GM19238 (cell line): ENCODE measurements around the gene SNED1.
"Not testable (repeated sequence)": the region's sequence is repeated elsewhere in the genome, so short reads cannot be mapped to it uniquely, and the experiment has no call there.

Experiments used
- DNase-seq: peaks from one replicate; pipeline ENCODE4 v3.0.0; 2011; ENCODE audit warnings: low spot score; ENCODE audit not compliant: insufficient read length

The SNED1 gene

DNA sequence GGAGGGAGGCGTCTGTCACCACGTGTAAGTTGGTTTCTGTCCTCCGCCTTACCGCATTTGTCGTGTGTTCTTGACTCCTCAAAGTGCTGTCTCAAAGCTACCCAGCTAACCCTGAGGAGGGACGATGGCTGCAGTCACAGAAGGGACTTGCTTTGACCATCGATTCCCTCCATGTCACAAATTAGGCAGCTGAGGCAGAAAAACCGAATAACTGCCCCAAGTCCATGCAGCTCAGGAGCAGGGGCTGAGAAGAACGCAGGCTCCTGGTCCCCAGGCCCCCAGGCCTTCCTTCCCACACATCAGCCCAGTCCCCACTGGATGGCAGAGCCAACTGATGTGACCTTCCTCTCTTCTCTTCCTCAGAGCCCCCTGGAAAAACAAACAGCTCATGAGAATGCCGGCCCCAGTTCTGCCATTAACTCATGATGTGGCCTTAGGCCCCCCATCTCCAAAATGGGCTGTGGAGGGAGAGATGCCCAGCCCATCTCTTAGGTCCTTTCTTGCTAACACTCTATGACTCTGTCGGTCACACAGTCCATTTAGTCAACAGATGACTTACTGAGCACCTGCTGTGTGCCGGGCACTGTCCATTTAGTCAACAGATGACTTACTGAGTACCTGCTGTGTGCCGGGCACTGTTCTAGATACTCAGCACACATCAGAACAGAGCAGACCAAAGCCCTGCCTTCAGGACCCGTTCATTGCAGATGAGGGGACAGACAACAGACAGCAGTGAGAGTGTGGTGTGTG is 84.1 kb downstream of the SNED1 start:
- no peak for DNase-seq

DNA sequence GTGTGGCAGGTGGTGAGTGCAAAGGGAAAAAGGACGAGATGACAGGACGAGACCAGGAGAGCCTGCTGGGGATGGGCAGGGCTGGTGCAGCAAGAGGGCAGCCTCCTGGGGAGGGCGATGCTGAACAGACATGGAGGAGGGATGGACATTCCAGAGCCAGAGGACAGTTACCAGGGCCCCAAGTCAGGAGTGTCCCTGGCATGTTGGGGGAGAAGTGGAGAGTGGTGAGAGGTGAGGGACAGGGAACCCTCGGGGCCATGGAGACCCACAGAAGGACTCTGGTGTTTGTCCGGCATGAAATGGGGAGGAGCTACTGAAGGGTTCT is 84.6 kb downstream of the SNED1 start:
- DNase-seq = no peak

DNA sequence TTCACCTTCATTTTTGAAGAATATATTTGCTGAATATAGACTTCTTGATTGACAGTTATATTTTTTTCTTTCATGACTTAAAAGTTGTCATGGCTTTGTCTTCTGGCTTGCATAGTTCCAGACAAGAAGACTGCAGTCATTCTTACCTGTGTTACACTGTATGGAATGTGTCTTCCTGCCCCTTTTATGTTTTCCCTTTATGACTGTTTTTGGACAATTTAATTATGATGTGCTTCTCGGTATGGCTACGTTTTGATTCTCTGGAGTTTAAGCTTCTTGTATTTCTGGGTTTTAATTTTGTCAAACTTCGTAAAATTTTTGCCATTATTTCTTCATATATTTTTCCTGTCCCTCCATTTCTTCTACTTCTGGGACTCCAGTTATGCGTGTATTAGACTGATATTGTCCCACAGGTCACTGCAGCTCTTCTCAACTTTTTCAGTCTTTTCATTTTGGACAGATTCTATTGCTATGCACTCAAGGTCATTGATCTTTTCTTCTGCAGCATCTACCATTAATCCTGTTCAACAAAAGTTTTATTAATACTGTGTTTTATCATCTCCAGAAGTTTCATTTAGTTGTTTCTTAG is 86.5 kb downstream of the SNED1 start:
- no peak for DNase-seq

DNA sequence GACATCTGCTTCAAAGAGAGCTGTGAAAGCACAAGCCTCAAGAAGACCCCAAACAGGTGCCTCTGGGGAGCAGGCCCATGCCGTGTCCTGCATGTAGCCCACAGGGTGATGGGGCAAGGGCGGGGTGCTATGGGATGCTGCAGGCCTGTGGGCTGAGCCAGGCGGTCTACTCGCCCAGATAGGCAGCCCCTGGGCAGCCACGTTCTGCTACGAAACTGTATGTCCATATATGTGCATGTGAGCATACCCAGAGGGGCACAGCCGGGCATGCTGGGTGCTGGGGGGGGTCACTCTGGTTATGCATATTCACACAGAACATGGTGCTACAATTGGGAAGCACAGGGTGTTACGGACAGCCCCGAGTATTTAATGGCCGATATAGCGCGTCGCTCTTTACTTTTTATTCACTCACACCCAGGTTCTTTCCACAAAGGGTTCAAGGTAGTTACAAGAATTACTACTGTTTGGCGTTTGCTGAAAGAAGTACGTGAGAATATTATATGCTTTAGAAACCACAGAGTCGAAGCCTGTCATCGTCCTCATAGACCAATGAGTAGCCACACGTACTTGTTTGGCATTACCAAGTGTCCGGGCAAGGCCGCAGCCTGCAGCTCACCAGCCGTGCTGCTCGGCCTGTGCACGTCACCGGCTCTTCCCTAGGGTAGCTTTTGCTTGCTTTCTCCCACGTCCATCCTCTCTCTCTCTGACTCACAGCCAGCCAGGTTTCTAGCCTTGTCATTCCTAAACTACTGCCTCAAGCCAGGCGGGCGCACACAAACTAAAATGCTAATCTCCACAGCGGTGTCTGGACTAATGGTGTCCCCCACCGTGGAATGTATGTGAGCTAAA is 89.2 kb downstream of the SNED1 start:
- no peak for DNase-seq

DNA sequence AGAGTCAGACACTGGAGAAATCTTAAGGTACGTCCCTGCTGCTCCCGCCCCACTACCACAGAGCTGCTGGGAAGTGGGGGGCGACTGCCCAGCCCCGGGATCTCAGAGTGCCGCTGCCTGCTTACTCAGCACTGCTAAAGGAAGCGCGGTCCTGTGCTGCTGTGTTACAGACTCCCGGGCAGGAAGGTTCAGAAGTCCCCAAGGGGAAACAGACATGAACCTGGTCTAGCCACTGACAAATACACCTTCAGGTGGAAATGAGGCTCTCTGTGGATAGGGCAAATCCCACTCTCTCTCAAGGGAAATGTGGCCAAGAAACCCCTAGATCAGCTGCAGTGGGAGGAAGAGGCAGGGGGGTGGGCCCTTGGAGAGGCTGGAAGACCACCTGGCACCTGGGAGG is 90.0 kb downstream of the SNED1 start:
- no peak for DNase-seq

DNA sequence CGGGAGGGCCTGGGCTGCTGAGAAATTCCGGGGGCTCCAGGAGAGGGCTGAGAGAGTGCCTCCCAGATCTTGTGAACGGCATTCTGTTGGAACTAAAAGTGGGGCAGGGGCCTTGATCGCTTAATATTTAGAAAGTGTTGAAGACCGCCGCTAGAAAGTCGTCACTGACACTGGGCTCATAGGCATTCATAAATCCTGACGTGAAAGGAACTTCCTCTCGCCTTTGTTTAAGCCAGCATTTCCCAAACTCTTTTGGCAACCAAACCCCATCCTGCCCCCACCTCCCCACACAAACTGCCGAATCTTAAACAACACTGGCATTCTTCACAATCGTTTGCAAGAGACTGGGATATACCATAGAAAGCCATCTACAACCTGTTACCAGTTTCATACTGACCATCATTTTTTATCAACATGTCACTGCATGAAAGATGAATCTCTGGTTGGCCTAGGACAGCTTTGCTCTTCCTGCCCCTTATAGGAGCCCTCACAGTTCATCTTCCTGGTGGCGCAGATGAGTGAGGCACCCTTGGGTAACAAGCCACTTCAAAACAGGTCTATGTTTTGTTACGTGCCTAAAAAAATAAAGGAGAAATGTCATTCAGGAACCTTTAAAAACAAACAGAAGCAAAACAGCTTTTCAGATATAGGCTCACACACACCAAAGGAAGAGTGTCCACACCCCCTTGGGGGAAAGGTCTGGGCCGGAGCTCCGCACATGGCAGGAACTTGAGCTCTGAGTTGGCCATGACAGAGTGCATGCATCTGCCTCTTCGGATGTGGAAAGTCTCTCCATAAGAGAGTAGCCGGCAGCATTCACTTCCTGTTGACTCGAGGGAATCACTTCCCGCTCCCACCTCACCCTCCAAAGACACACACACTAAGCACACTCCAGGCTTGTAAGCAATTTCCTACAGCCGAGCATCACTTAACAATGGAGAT is 90.6 kb downstream of the SNED1 start:
- DNase-seq = no peak

DNA sequence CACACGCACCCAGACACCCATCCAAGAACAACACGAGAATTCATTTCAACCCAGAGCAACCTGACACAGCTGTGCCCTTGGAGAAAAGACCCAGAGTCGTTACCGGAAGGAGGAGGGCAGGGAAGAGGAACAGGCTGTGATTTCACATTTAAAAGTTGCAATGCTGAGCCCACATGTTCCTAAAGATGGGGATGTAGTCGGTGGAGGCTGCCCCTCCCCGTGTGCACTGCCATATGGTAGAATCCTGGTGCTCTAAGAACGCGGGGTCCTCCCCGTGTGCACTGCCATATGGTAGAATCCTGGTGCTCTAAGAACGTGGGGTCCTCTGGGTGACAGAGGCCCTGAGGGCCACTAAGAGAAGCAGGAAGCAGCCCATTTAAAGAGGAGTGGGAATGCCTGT is 92.8 kb downstream of the SNED1 start:
- DNase-seq = no peak

DNA sequence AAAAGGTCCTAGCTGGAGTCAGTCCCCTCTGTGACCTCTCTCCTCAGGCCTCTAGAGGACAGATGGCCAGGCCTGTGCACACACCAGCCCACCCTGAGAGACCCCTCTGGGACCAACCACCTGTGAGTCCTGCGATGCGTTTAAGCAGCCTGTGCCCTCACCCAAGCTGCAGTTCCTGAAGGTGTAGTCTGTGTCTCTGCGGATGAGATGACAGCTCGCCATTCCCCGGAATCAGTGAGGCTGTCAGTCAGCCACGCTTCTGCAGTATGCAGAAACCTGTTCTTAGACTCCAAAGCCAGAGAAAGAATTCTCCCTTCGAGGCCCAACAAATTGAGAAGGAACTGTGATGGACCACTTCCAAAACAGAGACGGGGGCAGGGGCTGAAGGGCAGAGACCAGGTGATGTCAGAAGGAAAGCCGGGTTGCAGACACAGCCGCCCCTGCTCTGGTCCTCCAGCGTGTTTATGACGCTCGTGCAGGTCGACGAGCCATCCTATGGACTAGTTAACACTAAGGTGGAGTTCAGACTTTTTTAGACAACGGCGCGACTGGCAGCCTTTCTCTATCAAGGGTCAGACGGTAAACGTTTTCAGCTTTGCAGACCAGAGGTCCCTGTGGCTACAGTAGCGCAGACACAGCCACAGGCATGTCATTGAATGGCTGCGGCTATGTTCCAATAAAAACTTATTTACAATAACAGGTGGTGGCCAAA is 93.5 kb downstream of the SNED1 start:
- DNase-seq = no peak

DNA sequence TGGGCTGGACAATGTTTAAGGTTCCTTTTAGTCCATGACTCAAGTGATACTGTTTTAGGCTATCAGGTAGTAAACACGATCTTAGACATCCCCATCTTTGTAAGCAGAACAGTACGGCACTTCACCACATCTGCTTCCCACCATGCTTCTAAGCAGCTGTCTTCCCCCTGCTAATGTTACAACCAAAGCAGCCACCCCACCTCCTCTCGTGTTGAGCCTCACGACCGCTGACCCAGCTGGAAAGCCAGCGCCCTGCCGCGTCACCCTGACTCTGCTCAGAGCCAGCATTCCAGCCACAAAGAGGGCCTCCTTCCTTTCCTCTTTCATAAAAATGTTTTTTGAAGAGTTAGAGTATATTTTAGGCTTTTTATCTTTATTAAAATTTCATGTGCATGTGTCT is 94.3 kb downstream of the SNED1 start:
- DNase-seq = no peak

DNA sequence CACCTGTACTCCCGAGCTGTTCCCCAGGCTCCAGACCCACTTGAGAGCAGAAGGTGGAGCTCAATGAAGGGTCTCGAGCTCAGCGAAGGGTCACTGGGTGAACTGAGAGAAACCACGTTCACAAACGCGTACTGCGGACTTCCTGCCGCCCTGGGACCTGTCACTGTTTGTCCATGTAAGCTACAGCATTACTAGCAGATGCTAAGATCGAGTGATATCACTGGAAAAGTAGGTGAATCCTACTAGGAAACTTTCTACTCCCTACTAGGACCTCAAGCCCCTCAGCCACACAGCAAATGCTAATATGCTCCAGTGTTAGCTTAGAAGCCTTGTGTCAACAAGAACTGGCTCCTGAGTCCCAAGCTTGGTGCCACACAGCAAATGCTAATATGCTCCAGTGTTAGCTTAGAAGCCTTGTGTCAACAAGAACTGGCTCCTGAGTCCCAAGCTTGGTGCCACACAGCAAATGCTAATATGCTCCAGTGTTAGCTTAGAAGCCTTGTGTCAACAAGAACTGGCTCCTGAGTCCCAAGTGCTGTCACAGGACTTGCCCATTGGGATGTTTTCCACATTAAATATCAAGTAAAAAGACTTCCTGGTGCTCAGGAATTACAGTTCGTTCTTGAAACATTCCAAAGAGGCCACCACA is 94.8 kb downstream of the SNED1 start:
- not testable (repeated sequence) for DNase-seq

DNA sequence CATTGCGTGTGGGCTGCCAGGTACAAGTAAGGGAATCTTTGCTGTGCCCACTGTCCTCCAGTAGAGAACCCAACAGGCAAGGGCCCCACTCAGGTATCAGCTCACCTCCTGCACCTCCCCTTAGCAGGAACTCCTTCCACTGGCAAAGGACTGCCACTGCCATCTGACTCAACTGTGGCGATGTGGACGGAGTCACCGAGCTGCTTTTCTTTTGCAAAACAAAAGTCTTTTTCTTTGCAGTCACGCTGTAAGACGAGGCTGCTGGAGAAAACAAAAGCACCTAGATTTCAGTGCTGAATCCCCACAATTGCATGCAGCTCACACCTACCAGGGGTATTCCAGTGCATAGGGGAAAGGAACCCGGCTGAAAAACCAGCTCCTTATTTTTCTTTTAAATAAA is 95.8 kb downstream of the SNED1 start:
- no peak for DNase-seq

DNA sequence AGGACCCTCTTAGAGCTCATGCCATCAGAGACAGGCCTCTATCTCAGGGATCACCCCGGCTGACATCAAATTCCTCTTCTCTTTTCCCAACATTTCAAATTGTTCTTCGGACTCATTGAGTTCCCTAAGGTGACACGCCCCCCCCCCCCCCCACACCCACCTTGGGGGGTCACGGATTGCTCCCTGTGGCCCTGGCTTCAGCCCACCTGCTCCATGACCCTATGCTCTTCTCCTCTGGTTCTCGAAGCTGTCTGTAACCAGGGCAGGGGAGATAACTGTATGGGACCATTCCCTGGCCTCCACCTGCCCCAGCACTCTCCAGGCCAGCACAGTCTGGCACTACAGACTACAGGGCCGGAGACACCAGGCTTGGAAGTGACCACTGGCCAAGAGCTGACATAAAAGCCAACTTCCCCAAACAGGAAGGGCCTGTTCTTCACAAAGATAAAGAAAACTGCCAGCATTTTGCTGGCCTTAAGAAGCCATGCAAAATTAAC is 96.6 kb downstream of the SNED1 start:
- DNase-seq = no peak

DNA sequence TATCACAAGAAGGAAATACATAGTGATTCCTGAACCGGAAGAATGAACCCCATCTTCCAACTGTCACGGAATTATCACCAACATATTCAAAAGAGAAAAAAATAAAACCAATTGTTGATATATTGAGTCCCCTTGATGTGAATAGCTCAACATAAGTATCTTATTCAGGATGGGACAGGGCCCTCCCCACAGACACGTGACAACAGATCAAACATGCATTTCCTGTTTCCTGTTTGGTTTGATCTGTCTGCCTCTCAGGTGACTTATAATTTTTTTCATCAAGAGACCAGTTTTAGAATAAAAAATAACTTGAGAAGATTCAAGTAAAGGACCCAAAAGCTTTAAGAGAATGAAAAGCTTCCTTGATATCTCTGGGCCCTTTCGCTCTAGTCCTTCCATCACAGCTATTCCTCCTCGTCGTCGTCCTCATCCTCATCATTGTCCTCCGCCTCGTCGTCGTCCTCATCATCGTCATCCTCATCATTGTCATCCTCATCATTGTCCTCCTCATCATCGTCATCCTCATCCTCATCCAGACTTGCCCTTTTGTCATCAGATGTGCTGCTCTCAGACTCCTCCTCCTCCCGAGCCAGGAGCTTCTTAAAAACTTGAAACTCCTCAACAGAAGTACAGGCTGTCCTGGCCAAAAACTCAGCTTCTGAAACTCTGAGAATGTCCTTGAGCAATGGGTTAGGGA is 97.3 kb downstream of the SNED1 start:
- DNase-seq = no peak

DNA sequence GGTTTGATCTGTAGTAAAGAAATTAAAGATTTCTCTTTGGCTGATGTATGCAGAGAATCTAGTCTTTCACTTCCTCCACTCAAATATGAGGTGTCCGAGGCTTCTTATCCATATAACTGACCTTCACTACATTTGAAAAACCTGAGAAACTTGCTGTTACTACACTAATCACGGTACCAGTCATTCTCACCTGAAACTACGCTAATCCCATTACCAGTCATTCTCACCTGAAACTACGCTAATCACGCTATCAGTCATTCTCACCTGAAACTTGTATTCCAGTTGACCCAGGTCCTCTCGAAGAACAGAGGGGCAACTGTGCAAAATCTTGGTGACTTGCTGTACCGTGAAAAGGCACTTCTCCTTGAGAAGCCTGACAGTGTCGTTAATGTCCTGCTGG is 98.6 kb downstream of the SNED1 start:
- no peak for DNase-seq

DNA sequence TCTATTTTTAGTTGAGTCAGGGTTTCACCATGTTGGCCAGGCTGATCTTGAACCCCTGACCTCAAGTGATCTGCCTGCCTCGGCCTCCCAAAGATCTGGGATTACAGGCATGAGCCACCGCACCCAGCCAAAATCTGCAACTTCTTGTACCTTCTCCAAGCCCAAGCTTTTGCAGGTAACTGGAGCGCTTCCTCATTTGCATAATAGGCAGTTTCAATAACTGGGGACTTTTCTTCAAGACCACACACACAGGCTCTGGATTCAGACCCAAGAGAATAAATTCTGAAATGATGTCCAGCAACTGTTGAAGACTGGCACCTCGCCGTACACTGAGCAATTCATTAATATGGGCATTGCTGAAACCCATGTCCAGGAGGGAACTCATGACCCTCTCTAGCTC is 100.8 kb downstream of the SNED1 start:
- no peak for DNase-seq

DNA sequence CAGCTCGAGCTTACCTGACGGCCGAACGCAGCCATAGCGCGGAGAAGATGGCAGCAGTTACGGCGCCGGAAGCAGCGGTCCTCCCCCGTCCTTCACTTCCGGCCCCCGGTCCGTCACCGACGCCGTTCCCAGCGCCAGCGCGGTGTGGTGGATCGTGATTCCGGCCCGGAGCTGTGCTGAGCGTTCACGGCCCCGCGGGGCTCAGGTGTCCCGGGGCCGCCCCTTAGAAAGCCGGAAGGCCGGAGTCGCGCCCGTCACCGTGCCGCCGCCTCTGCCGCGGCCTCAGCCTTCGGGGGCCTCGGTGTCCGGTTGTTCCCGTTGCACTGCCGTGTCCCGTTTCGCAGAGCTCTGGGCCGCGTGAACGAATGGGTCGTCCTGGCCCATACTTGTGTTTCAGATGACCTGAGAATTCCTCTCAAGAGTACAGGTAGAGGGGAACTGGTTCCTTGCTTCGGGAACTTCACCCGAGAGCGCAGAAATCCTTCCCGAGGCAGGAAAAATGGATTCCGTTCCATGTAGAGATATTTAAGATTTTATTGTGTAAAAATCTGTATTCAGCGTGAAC is 103.9 kb downstream of the SNED1 start, which contains the start of gene MTERF4:
TSS of gene MTERF4 (minus strand) at position 49 of the 565 bp plus-strand sequence. CDS start at position 35, 14 bp downstream.
- DNase-seq = peak; percentile 85

DNA sequence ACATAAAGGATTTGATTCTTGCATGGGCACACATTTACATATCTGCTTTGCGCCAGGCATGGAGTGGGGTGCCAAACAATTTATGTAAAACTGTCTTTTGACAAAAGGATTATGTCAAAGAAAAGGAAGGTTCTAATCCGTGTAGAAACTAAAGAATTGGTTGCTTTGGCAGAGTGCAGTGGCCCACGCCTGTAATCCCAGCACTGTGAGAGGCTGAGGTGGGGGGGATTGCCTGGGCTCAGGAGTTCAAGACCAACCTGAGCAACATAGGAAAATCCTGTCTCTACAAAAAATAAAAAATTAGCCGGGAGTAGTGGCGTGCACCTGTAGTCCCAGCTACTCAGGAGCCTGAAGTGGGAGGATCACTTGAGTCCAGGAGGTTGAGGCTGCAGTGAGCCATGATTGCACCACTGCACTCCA is 104.8 kb downstream of the SNED1 start:
- DNase-seq = no peak

DNA sequence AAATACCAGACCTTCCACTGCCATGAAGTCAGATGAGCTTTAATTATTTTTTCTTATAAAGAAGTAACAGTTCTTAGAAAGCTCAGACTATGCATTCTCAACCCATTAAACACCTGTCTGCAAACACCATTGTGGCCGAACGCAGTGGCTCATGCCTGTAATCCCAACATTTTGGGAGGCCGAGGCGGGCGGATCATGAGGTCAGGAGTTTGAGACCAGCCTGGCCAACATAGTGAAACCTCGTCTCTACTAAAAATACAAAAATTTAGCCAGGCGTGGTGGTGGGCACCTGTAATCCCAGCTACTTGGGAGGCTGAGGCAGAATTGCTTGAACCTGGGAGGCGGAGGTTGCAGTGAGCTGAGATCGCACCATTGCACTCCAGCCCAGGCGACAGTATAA is 106.2 kb downstream of the SNED1 start:
- DNase-seq = not testable (repeated sequence)

DNA sequence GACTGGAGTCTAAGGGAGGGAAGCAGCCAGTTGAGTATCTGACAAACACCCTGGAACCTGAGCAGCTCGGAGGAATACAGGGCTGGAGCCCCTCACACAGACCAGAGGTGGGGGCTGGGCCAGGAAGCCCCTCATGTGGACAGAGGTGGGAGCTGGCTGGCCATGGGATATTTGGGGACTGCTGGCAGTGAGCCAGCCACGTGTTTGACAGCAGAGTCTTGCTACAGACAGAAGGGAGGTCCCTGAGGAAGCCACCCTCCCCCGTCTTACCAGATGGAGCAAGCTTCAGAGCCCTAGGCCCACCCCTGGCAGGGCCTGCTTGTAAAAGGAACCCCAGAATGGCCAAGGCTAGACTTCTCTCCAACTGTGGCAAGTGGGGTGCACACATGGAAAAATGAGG is 107.2 kb downstream of the SNED1 start:
- no peak for DNase-seq
